Stomach (tissue), 4 donors: ENCODE data around the gene FGF18.

ENCODE experiments used
- EP300 ChIP-seq: sonication (generic); formaldehyde crosslinking; IDR thresholded peaks from one replicate; pipeline ENCODE4 v1.6.1; 2017; ENCODE audit warnings: antibody characterized with exemption
- TF ChIP-seq, protein P1 (sequence below), 7 experiments: fragments of 450-650 bp in 4 of 7; fragments of 200-600 bp in 3 of 7; sonication (generic) in 3 of 7; IDR thresholded peaks; one replicate each; pipeline ENCODE4 v1.5.1; 2016 to 2019; ENCODE audit warnings: antibody characterized with exemption in 7 of 7, control low read depth in 2 of 7, mild to moderate bottlenecking in 1 of 7

DNA sequence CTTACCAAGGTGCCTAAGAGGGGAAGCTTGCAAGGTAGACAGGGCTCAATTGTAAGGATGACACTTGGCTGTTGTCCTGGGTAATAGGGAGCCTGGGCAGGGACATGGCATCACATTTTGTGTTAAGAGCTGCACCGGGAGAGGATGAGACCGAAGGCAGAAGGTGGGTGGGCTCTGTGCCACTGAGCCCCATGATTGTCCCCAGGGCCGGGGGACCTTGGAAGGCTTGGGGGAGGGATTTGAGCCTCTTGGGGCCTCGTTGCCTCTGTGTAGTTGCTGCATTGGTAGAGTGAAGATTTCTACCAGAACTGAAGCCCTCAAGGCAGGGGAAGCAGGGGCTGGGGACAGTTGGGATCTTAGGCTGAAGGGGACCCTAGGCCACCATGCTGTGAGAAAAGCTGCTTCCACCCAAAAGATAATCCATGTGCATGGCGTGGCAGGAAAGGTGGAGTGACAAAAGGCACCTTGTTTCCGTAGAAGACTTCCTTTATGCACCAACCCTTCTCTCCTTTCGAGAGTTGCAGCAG lies 11.9 kb downstream of the FGF18 start:
- TF ChIP-seq, protein P1, sequence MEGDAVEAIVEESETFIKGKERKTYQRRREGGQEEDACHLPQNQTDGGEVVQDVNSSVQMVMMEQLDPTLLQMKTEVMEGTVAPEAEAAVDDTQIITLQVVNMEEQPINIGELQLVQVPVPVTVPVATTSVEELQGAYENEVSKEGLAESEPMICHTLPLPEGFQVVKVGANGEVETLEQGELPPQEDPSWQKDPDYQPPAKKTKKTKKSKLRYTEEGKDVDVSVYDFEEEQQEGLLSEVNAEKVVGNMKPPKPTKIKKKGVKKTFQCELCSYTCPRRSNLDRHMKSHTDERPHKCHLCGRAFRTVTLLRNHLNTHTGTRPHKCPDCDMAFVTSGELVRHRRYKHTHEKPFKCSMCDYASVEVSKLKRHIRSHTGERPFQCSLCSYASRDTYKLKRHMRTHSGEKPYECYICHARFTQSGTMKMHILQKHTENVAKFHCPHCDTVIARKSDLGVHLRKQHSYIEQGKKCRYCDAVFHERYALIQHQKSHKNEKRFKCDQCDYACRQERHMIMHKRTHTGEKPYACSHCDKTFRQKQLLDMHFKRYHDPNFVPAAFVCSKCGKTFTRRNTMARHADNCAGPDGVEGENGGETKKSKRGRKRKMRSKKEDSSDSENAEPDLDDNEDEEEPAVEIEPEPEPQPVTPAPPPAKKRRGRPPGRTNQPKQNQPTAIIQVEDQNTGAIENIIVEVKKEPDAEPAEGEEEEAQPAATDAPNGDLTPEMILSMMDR (IDR thresholded peaks at IDR 0.05) = no peak
- no peak for TF ChIP-seq EP300
